NOMO-1 treated with dmso at 0.1 percent for 144 hours (cell line): Measurements from ENCODE around the gene NTF3.

Source experiments
- DNase-seq: peaks from one replicate; lab custom pipeline; 2025; ENCODE audit not compliant: unreplicated experiment; lab: John Stamatoyannopoulos, UW

The NTF3 gene

DNA sequence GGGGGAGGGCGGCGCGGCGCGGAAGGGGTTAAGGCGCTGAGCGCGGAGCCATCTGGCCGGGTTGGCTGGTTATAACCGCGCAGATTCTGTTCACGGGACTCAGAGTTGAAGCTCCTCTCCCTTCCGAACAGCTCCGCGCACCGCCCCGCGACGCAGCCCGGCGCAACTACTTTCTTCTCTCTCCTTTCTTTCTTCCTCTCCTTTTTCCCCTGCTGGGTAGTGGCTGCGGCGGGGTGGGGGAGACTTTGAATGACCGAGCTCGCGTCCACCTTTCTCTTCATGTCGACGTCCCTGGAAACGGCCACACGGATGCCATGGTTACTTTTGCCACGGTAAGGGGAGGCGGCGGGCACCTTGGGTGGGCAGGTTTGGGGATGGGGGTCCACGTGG lies at the start of gene NTF3:
TSS of gene NTF3 (plus strand) at position 98 of the 390 bp plus-strand sequence. CDS start at position 315, 217 bp downstream.
- DNase-seq = no peak

DNA sequence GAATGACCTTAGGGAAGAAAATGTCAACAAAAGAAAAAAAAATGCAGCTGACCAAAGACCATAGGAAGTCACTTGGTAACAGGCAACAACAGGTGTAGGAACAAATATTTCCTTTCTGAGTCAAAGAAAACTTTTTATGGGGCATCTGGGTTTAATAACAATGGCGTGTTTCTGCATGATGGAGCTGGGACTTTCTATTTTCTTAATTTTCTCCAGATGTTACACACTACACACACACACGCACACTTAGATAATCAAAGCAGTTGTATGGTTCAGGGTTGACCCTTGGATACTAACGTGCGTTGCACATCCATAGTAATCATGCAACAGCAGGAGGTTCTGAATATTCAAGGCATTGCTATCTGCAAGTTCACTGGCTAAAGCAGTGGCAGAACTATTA lies 47.9 kb upstream of the NTF3 start:
- DNase-seq = no peak

DNA sequence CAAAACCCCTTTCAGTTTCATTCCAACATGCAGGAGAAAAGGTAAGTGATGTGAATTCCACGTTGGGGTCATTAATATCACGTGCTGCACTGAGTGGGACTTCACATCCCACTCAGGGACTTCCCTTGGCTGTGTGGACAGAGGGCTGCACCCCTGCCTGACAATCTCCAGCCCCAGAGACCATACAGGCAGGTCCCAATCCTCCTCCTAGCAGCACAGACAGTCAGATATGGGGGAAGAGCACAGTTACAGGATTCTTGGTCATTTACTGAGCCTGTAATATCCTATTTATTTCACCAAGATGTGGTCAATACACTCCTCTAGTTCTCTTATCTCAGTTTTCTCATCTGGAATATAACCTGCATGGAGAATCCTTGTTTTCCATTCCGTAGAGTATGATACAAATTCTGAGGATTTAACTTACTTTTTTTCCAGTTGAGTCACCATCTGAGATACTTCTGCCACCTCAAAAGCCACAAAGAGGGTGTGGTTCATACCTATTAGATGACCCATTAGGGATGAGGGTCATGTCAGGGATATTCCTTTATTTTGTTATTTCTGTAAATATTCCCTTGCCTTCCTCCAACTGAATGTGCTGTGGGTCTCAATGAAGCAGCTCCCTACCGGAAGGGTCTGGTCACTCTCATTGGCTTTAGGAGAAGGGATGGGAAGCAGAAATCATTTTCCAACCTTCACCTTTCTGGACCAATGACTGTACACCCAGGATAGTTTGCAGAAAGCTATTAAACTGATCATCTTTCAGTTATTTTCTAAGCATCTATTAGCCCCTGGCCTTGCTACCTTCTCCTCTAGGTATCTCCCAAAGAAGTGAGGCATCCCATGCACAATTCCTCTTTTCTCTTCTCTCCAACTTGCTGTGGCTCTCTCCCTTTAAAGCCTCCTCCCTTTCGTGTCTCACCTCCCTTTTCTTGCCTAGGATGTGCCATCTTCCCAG lies 43.0 kb upstream of the NTF3 start:
- DNase-seq = no peak

DNA sequence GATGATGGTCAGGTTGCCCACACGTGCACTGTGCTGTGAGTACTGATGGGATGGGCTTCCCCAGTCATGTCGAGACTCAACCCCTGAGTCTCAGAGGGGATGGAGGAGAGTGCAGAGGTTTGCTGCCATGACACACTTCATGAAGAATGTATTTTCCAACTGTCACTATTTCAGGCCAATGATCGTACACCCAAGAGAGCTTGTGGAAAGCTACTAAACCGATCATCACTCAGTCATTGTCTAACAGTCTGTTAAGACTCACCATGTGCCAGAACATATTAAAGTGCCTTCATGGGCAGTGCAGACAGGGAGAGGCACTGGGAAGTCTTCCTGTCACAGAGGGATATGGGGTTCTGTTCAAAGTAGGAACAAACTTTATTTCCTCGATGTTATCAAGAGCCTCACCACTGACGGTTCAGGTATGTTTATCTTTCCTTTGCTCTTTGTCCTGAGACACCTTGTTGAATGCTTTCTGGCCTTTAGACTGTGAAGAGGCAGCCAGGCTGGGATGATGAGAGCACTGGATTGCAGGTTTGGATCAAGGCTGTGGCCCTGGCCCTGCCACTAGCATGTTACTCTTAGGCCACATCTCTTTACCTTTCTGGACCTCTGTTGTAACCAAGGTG lies 41.6 kb upstream of the NTF3 start:
- DNase-seq = no peak

GRCh38 chr12:5391653-5392052 lies 40.3 kb upstream of the NTF3 start:
- no peak for DNase-seq

GRCh38 chr12:5392961-5393360 lies 38.9 kb upstream of the NTF3 start:
- no peak for DNase-seq

DNA sequence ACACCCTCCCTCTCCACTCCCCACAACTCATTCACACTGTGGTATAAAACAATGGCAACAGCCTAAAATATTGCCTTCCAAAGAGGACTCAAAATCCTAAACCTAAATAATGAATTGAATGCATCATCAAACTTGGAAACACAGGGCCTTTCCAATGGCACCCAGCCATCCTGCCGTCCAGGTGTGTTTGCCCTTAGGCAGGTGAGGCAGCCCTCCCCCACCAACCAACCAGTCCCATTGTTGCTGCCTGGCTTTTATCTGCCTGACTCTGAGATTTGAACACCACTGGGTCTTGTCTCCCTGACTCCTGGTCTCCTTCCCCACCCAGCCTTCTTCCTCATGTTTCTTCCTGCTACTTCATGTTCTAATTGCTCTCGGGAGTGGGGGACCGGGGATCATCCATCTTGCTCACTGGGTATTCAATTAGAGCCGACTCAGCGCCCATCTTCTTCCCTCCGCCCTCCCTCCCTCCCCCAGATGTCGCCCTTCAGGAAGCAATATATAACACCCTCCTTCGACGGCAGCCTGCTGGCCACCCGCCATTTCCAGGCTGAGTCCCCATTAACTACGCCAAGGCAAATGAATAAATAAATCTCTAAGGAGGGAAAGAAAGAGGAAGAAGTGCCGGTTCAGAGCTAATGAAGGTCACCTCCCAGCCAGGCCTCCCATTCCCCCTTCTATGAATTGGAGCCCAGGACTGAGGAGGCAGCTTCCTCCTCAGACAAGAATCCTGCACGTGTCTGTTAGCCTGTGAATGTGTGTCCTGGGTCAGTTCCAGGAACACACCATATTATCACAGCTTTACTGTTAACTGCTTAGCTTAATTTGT lies 36.3 kb upstream of the NTF3 start:
- DNase-seq = no peak

DNA sequence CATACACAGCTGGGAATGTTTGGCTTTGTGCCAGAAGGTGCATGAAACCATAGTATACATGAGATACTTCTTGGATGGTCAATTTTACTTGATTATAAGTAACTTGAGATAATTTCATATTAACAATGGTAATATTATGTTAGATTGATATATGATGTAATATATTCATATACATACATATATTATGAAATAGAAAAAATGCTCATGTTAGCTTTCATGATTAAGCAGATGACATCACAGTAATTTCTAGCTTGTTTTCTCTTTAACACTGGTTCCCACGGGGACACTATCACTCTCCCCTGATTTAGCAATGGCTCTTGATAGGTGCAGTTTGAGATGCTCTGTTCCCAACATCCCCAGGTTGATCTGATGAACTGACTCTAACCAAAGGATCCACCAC lies 35.4 kb upstream of the NTF3 start:
- no peak for DNase-seq

GRCh38 chr12:5399266-5399665 lies 32.6 kb upstream of the NTF3 start:
- DNase-seq = no peak

DNA sequence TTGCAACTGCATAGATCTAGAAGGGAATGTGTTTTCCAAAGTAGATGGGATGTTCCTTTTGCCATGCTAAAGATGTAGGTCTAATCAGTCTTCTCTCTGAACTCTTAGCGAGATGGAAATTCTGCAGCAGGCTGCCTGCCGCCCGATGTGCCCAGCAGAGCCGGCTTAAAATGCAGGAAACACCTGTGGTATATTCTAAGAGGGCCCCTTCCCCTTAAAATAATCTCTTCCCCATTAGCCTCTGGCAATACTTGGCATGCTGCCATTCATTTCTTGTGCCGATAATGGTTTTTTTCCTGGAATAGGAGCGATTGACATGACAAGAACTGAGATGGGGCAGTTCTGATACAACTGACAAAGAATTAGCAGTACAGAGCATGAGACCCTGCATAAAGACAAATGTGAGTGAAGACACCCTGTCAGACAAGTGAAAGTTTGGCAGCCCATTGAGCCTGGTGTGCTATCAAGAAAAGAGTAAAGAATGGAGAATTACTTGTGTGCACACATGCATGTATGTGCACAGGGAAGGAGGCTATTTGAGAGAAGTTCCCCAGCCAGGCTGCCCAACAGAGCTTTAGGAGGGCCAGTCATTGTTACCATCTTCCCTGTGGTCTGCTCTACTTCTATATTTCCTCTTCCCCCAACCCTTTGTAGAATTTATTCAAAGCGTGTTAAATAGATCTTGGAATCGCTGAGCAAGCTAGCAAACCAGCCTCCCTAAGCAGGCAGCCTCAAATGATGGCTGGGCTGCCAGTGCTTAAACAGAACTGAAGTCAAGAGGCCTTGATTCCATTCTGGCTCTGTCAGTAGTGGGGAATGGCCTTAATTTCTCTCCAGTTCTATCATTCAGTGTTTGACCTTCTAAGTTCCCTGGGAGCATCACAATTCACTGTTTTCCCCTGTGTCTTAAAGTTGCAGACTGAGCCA lies 29.6 kb upstream of the NTF3 start:
- DNase-seq = no peak

GRCh38 chr12:5403411-5403810 lies 28.5 kb upstream of the NTF3 start:
- DNase-seq = no peak

DNA sequence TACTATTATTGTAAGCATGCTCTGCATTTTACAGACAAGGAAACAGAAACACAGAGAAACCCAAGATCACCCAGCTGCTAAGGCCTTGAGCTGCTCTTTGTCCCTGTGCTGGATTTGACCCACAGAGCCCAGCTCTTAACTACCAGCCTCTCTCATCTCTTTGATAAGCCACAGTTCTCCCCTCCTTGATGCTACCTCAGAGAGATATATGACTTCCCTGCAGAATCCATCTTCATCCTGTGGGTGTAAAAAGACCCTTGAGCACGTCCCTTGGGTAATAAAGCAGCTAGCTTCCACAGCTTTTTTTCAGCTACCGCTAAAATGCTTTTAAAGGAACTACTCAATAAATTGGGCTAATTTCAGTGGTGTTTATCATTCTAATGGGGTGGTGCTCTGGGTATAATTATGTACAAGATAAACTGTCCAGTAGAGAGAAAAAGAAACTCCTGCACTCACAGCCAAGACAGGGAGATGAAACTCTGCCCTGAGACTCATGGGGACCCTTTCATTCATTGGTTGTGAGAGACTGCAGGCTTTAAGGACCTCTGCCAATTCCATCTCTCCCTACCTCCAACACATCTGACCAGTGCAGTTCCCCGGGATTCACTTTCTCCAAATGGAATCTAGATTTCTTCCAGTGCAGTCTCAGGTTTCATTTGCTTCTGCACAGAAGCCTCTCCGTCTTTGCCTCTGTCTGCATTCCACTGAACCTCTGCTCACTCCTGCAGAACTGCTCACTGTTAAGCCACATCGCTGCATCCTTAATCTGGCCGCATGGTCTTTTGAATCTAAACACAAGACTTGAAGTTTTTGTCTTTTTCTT lies 24.7 kb upstream of the NTF3 start:
- no peak for DNase-seq

- no peak for DNase-seq
Measured at GRCh38 chr12:5409619-5410018, 22.3 kb upstream of the NTF3 start.

DNA sequence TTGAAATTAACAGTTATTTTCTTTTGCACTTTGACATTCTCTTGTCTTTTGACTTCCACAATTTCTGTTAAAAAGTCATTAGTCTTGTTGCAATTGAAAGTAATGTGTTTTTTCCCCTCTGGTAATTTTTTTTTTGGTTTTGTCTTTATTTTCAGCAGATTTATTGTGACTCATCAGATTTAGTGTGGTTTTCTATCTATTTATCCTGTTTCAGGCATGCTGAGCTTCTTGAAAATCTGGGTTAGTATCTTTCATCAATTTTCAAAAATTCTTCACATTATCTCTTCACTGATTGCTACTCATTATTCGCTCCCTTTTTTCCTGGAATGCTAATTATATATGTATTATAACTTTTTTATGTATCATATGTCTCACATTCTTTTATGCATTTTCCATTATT lies 15.3 kb upstream of the NTF3 start:
- no peak for DNase-seq

- no peak for DNase-seq
Measured at GRCh38 chr12:5417500-5417899, 14.4 kb upstream of the NTF3 start.

DNA sequence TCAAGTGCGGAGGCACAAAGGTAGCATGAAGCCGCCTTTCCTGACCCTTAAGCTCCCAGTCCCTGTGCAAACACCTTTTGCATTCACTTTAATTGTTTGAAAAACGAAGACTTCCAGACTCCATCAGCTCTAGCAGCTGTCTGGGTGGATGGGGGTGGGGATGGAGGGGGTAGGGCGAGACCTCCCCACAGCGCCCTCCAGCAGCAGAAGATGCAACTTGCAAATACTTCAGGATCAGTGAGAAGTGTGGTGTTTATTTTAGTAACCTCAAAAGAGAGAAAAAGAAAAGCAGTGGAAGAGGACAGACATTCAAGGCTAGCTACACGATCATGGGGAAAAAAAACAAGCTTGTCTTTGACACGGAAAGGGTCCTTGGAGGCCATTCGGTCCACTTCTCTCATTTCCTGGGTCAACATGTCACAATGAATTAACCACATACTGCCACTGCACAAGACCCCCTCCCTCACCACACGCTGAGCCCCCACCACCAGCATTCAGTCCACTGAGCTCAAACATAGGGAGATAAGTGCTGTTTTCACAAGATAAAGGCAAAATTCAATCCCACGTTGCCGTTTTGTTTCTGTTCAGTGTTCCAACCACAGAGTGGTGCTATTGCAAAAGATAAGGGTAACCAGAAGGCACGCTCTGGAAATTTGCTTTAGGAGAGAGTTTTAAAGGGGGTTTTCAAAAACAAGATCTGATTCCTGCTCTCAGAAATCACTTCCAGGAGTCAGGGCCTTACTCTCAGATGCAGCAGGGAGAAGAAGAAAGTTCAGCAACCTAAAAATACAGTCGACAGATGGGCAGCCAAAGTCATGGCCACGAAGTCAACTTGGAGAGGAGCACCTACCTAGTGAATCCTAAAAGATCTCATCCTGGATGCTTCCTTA lies 3.3 kb upstream of the NTF3 start:
- DNase-seq = no peak

GRCh38 chr12:5429741-5430557 lies 2.0 kb upstream of the NTF3 start:
- DNase-seq = no peak
